ENCODE data around the gene PGGHG. TPM values are rescaled to one million over a fixed set of nuclear protein-coding genes. Genes with fewer than 3 reads are reported as not detected.

PGGHG gene
- total and polyA plus RNA-seq, 5 donors, result 9.9 to 18.7 (median 12.0) TPM

DNA sequence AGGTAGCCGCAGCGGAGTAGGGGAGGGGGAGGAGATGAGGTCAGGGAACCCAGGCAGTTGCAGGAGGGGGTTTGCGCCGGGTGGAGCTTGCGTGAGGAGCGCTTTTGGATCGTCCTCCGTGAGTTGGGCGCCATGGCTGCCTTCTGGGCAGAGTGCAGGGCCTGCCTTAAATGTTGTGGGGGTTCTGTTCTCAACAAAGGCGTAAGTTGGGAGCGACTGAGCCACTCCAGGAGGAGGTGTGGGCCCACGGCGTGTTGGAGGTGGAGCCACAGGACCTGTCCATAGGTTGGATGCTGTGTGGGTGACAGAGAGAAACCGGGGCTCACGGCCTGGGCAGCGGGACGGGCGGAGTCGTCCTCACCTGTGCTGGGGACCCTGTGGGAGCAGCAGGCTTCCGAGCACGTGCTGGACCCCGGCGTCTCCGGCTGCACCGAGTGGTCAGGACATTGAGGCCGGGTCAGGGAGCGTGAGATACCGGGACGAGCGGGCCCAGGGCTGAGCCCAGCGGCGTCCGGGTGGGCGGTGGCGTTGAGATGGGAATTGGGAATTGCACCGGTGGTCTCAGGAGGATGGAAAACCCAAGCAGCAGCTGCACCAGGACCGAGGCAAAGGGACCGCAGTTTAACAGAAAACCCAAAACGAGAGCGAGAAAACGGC, 977 bp upstream of the PGGHG start:
- intact Hi-C loops (cut with DNase I), result no loop called here
- H3K27ac ChIP-seq (ENCODE audit: low read length), result no peak overlapping the region
- WGBS, result 24% methylated on average over 41 of the region's 41 CpGs

DNA sequence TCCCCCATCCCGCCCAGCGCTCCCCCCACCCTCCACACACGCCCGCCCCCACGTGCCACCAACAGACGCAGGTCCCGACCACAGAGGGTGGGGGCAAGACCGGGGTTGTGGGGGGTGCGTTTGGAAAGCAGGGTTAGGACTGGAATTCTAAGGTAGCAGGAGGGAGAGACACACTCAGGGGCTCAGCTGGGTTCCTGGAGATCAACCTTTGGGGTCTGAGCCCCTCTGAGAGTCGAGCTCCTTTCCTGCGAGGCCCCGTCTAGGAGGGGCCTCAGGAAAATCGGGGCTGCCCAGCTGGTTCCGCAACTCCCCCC, 429 bp downstream of the PGGHG start:
- no peaks in the 10 kb centered on the region for H3K27me3 ChIP-seq (ENCODE audit: control insufficient read depth, insufficient read depth)
- ATAC-seq, result peak in 1 of 2 donors; percentile 6
- peak overlapping the region; percentile 73 for H3K4me3 ChIP-seq (ENCODE audit: low read length)
- no peaks in the 10 kb centered on the region for H3K4me1 ChIP-seq (ENCODE audit: control insufficient read depth, insufficient read depth, low read length)
- DNase-seq, result no peak
- no peaks in the 10 kb centered on the region for H3K9me3 ChIP-seq (ENCODE audit: control insufficient read depth, low read length)
- H3K27ac ChIP-seq (ENCODE audit: low read length), result no peak overlapping the region
- WGBS, result 22% methylated on average over 14 of the region's 14 CpGs
- intact Hi-C loops (cut with DNase I), result no loop called here

More for the DNA sequence above, 977 bp upstream of the PGGHG start:
- DNase-seq (peak; percentile 15 to 58 (median 55)), ATAC-seq (no peak)
- H3K27me3 ChIP-seq (ENCODE audit: control insufficient read depth, insufficient read depth), result no peaks in the 10 kb centered on the region
- no peaks in the 10 kb centered on the region for H3K4me1 ChIP-seq (ENCODE audit: control insufficient read depth, insufficient read depth, low read length)
- H3K9me3 ChIP-seq (ENCODE audit: control insufficient read depth, low read length), result no peaks in the 10 kb centered on the region
- H3K4me3 ChIP-seq (ENCODE audit: low read length), result peak overlapping the region; percentile 73

DNA sequence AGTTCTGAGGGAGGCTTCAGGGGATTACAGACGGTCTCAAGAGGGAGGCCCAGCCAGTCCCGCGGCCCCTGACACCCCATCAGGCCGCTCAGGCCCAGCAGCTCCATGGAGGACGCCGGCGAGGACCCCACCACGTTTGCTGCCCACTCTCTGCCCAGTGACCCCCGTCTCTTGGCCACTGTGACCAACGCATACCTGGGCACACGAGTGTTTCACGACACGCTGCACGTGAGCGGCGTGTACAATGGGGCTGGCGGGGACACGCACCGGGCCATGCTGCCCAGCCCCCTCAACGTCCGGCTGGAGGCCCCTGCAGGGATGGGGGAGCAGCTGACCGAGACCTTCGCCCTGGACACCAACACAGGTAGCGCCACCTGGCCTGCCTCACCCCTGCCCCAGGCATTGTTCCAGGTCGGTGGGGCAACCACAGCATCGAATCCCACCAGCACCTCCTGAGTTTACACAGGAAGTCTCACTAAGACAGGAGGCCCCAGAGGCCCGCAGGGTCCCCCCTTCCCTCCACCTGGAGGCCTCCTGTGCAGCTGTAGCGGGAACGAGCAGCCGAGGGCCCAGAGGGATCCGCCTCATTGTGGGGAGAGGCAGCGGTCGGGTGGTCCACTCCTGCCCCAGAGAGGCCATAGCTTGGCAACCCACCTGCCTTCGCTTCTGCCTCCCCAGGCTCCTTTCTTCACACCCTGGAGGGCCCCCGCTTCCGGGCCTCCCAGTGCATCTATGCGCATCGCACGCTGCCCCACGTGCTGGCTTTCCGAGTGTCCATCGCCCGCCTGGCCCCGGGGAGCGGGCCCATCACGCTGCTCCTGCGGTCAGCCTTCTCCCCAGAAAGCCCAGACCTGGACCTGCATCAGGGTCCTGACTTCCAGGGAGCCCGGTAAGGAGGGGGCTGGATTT, 1.0 kb downstream of the PGGHG start:
- no peak for ATAC-seq
- Histone ChIP-seq H3K27me3 (ENCODE audit: control insufficient read depth, insufficient read depth) (no peaks in the 10 kb centered on the region), H3K27ac (ENCODE audit: low read length) (no peak overlapping the region), H3K4me1 (ENCODE audit: control insufficient read depth, insufficient read depth, low read length) (no peaks in the 10 kb centered on the region), H3K4me3 (ENCODE audit: low read length) (peak overlapping the region; percentile 73), H3K9me3 (ENCODE audit: control insufficient read depth, low read length) (no peaks in the 10 kb centered on the region)
- intact Hi-C loops (cut with DNase I), result no loop called here
- 88% methylated on average over 48 of the region's 48 CpGs for WGBS
- DNase-seq, result peak in 2 of 3 donors; percentile 58 to 65

DNA sequence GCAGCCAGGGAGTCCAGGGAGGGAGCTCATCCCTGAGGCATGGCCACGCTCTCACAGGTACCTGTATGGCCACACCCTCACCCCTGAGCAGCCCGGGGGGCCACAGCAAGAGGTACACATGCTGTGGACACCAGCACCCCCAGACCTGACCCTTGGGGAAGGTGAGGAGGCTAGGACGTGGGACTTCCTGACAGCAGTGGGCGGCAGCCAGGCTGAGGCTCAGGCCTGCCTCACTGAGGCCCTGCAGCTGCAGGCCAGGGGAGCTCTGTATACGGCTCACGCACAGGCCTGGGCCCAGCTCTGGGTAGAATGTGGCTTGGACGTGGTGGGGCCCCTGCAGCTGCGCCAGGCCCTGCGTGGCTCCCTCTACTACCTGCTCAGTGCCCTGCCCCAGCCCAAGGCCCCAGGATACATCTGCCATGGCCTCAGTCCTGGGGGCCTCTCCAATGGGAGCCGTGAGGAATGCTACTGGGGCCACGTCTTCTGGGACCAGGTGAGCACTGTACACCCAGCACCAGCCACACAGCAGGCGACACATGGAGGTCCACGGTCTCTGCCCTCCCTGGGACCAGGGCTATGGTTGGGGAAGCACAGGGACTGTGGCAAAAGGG, 1.8 kb downstream of the PGGHG start:
- 94% methylated on average over 13 of the region's 13 CpGs for WGBS
- Histone ChIP-seq H3K9me3 (ENCODE audit: control insufficient read depth, low read length) (no peaks in the 10 kb centered on the region), H3K27ac (ENCODE audit: low read length) (no peak overlapping the region), H3K27me3 (ENCODE audit: control insufficient read depth, insufficient read depth) (no peaks in the 10 kb centered on the region), H3K4me3 (ENCODE audit: low read length) (no peak overlapping the region), H3K4me1 (ENCODE audit: control insufficient read depth, insufficient read depth, low read length) (no peaks in the 10 kb centered on the region)
- ATAC-seq (no peak), DNase-seq (peak; percentile 15 to 57 (median 42))
- intact Hi-C loops (cut with DNase I), result no loop called here

DNA sequence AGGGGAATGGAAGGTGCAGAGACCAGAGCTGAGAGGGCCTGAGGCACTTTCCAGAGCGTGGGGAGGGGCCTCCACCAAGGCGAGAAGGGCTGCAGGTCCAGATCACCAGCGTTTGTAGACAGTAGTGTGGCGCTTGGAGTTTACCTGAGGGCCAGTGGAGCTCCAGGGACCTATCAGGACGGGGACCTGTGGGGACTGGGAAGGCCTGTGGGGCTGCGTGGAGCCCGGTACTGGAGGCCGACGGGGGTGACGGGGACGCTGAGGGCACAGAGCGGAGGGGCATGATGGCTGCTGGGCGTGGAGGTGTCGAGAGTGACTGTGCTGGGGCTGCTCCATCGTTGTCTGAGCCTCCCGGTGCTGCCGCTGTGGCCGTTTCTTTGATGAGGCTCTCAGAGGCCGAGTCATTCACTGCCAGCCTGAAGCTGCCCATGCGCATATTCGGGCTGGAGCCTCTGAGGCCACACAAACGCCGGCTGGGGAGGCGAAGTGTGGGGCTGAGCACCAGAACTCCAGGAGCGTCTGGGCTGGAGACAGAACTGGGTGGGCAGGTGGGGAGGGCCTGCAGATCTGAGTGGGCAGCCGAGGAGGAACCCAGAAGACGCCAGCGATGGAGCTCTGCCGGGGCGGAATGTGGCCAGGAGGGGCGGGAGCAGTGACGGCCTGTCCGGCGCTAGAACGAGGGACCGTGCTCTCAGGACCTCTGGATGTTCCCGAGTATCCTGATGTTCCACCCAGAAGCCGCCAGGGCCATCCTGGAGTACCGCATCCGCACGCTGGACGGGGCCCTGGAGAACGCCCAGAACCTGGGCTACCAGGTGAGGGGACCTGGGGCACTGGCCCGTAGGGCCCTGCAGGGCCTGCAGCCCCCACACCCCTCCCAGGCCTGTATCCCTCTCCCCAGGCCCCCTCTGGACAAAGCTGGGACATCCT, 2.6 kb downstream of the PGGHG start:
- intact Hi-C loops (cut with DNase I), result no loop called here
- no peak overlapping the region for H3K4me3 ChIP-seq (ENCODE audit: low read length)
- peak; percentile 14 to 57 (median 53) for DNase-seq
- no peaks in the 10 kb centered on the region for H3K27me3 ChIP-seq (ENCODE audit: control insufficient read depth, insufficient read depth)
- no peak for ATAC-seq
- WGBS, result 88% methylated on average over 44 of the region's 44 CpGs
- no peaks in the 10 kb centered on the region for H3K4me1 ChIP-seq (ENCODE audit: control insufficient read depth, insufficient read depth, low read length)
- no peak overlapping the region for H3K27ac ChIP-seq (ENCODE audit: low read length)
- H3K9me3 ChIP-seq (ENCODE audit: control insufficient read depth, low read length), result no peaks in the 10 kb centered on the region

DNA sequence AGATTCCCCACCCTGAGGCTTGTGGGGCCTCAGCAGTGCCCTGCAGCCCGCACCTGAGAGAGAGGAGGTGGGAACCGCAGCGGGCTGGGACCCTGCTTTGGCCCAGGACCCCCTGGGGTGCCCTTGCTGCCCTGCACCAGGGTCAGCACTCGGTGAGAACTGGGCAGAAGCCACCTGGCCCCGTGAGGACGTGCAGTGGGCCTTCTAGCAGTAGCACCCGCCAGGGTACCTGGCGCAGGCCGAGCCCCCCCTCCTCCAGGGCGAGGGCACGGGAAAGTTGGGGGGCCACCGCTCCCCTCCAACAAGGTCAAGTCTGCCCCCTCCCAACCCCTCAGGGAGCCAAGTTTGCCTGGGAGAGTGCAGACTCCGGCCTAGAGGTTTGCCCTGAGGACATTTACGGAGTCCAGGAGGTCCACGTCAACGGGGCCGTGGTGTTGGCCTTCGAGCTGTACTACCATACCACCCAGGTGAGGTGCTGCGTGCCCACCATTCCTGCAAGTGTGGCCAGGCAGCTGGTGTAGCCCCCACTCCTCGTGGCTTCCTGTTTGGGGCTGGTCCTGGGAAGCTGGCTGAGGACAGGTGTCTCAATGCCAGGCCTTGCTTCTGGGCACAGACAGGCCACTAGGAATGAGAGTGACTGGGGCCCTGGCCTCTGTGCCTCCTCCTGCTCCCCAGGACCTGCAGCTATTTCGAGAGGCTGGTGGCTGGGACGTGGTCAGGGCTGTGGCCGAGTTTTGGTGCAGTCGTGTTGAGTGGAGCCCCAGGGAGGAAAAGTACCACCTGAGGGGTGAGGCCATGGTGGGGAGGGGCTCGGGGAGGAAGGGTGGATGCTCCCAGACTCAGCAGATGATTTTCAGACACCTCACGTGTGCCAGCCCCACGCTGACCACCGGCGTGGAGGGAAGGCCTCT, 3.5 kb downstream of the PGGHG start:
- no peaks in the 10 kb centered on the region for H3K9me3 ChIP-seq (ENCODE audit: control insufficient read depth, low read length)
- no peak overlapping the region for H3K4me3 ChIP-seq (ENCODE audit: low read length)
- H3K4me1 ChIP-seq (ENCODE audit: control insufficient read depth, insufficient read depth, low read length), result no peaks in the 10 kb centered on the region
- DNase-seq (peak; percentile 13 to 57 (median 53)), ATAC-seq (no peak)
- no peaks in the 10 kb centered on the region for H3K27me3 ChIP-seq (ENCODE audit: control insufficient read depth, insufficient read depth)
- 92% methylated on average over 29 of the region's 29 CpGs for WGBS
- no peak overlapping the region for H3K27ac ChIP-seq (ENCODE audit: low read length)
- intact Hi-C loops (cut with DNase I), result no loop called here

DNA sequence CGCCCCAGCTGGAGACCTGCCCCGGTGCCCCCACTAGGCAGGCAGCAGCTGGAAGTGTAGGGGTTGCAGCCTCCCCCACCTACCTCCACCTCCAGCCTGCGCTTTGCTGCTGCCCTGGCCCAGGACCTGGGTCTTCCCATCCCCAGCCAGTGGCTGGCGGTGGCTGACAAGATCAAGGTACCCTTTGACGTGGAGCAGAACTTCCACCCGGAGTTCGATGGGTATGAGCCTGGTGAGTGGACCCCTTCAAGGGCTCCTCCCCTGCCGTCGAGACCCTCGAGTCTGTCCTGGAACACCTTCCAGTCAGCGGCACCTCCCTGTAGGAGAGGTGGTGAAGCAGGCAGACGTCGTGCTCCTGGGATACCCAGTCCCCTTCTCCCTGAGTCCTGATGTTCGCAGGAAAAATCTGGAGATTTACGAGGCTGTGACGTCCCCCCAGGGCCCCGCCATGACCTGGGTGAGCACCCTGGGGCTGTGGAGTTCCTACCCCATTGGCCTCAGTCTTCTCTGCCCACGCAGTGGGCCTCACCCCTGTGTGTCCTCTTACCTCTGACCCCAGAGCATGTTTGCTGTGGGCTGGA, 4.4 kb downstream of the PGGHG start:
- H3K27ac ChIP-seq (ENCODE audit: low read length), result no peak overlapping the region
- H3K9me3 ChIP-seq (ENCODE audit: control insufficient read depth, low read length), result no peaks in the 10 kb centered on the region
- DNase-seq (peak in 2 of 3 donors; percentile 41 to 47), ATAC-seq (no peak)
- H3K4me1 ChIP-seq (ENCODE audit: control insufficient read depth, insufficient read depth, low read length), result no peaks in the 10 kb centered on the region
- H3K4me3 ChIP-seq (ENCODE audit: low read length), result no peak overlapping the region
- 80% methylated on average over 18 of the region's 18 CpGs for WGBS
- intact Hi-C loops (cut with DNase I), result no loop called here
- no peaks in the 10 kb centered on the region for H3K27me3 ChIP-seq (ENCODE audit: control insufficient read depth, insufficient read depth)

DNA sequence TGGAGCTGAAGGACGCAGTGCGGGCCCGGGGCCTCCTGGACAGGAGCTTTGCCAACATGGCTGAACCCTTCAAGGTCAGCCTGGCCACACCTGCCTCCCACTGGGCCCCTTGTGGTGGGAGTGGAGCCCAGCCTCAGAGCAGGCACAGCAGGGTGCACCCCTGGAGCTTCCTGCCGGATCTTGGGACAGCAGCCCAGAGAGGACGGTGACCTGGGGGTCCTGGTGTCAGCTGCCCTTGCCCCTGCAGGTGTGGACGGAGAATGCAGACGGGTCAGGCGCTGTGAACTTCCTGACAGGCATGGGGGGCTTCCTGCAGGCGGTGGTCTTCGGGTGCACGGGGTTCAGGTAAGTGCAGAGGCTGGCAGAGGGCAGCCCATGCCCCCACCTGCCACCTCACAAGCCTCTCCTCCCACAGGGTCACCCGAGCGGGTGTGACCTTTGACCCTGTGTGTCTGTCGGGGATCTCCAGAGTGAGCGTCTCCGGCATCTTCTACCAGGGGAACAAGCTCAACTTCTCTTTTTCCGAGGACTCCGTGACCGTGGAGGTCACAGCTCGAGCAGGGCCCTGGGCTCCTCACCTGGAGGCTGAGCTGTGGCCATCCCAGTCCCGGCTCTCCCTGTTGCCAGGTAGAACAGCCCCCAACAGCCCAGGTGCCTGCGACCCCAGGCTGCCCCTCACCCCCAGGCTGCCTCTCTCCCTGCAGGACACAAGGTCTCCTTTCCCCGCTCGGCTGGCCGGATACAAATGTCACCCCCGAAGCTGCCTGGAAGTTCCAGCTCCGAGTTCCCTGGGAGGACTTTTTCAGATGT, 5.1 kb downstream of the PGGHG start:
- Histone ChIP-seq H3K27ac (ENCODE audit: low read length) (no peak overlapping the region), H3K4me1 (ENCODE audit: control insufficient read depth, insufficient read depth, low read length) (no peaks in the 10 kb centered on the region), H3K27me3 (ENCODE audit: control insufficient read depth, insufficient read depth) (no peaks in the 10 kb centered on the region), H3K4me3 (ENCODE audit: low read length) (no peak overlapping the region), H3K9me3 (ENCODE audit: control insufficient read depth, low read length) (no peaks in the 10 kb centered on the region)
- ATAC-seq (no peak), DNase-seq (peak in 2 of 3 donors; percentile 49 to 50)
- WGBS, result 89% methylated on average over 27 of the region's 27 CpGs
- intact Hi-C loops (cut with DNase I), result no loop called here

DNA sequence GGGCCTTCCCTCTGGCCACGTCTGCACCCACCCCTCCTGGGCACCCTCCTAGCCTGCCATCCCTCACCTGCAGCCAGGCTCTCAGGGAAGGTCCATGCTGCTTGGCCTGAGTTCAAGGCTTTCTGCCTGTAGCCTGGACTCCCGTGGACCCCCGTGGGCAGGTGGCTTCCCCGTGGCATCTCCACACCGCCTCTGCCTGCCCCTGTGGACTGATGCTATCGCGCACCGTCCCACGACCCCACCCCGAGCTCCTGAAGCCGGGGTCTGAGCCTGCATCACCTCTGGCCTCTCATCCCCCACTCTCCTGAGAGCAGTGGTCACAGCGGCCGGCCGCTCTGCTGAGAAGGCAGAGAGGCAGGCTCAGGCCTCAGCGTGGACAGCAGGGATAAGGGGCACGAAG, 5.9 kb downstream of the PGGHG start:
- ATAC-seq (no peak), DNase-seq (peak in 2 of 3 donors; percentile 42 to 43)
- H3K27ac ChIP-seq (ENCODE audit: low read length), result no peak overlapping the region
- H3K4me3 ChIP-seq (ENCODE audit: low read length), result no peak overlapping the region
- 87% methylated on average over 16 of the region's 16 CpGs for WGBS
- no peaks in the 10 kb centered on the region for H3K4me1 ChIP-seq (ENCODE audit: control insufficient read depth, insufficient read depth, low read length)
- intact Hi-C loops (cut with DNase I), result no loop called here
- H3K27me3 ChIP-seq (ENCODE audit: control insufficient read depth, insufficient read depth), result no peaks in the 10 kb centered on the region
- no peaks in the 10 kb centered on the region for H3K9me3 ChIP-seq (ENCODE audit: control insufficient read depth, low read length)
